NCI-H1105 (cell line): ENCODE data around the gene GPRC5B.

Source experiments
- DNase-seq: peaks from one replicate; lab custom pipeline; 2025; lab: John Stamatoyannopoulos, UW

Gene GPRC5B

DNA sequence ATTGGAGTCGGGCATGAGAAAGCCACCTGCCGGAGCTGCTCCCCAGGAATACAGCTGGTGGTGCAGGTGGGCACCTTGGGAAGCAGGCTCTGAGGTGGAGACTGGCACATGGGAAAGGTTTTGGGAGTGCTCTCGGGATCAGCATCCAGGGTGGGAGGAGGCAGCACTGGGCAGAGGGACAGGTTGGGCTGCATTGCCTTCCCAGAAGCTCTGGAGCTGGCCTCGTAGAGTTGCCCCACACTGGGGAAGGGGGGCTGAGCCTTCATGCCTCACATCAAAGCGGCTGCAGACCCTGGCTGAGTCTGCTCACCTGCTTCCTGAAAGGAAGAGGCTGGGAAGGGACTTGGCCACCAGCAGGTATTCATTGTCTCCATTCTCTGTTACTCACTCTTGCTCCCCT, 13.5 kb upstream of the GPRC5B start:
- no peak for DNase-seq

DNA sequence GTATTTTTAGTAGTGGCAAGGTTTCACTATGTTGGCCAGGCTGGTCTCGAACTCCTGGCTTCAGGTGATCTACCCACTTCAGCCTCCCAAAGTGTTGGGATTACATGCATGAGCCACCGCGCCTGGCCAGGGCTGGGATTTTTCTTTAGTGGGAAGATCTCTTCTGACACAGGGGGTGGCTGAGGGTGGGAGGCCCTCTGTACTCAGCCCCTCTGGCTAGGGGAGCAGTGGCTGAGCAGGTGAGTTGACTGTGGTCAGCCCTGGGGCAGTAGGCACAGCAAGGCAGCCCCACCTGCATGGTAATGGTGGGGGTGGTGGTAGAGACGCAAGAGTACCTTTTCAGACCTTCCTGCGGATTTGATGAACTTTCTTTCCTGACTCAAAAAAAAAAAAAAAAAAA, 12.3 kb upstream of the GPRC5B start:
- no peak for DNase-seq

DNA sequence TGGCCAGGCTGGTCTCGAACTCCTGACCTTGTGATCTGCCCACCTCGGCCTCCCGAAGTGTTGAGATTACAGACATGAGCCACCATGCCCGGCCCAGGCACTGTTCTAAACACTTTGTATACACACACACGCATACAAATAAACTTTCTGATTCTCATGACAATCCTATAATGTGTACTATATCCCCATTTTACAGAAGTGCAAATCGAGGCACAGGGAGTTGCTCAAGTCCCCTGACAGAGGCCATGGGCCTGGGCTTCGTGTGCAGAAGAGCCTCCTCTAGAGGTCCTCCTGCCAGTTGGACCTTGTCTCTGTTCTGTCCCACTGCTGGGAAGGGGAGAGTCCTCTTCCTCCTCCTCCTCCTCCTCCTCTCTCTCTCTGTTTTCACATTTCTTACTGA, 9.9 kb upstream of the GPRC5B start:
- DNase-seq, result no peak

DNA sequence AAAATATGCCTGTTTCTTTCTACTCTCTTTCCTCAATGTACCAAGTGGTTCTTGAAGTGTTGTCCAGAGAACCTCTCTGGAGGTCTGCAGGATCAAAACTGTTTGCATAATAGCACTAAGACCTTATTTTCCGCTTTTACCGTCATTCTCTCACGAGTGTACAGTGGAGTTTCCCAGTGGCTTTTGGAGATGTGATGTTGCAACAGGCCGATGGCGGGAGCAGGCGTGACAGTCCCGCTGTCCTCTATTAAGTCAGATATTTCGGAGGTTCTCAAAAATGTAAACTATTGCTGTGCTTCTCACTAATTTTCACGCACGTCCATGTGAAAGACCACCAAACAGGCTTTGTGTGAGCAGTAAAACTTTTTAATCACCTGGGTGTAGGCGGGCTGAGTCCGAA, 8.3 kb upstream of the GPRC5B start:
- DNase-seq, result no peak

DNA sequence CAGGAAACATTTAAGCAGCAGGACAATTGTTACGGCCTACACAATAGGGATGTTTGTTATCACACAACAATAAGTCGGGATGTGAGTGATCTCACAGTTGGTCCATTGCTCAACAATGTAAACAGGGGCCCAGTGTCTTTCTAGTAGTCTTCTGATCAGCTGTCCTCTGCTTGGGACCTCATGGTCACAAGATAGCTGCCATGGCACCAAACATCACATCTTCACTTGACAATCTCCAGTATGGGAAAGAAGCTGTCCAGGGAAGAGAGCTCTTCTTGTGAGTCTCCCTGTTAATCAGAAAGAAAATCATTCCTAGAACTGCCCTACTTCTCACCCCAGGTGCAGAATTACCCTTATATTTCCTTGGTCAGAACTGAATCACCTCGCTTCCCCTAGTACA, 6.3 kb upstream of the GPRC5B start:
- no peak for DNase-seq

DNA sequence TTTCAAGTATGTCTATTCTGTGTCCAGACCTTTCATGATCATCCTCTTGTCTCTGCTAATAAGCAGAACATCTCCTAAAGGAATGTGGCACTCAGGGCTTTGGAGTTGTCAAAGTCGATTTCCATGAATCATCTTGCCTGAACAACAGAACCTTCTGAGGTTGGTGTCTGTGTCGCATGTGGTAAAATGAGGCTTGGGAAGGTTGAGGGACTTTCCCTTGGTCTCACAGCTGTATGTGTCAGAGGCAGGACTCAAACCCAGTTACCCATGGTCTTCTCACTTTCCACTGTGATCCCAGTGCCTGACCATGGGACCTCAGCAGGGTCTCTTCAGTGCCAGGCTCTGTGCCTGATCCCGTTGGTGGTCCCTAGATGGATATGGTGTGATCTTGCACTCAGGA, 4.2 kb upstream of the GPRC5B start:
- no peak for DNase-seq

DNA sequence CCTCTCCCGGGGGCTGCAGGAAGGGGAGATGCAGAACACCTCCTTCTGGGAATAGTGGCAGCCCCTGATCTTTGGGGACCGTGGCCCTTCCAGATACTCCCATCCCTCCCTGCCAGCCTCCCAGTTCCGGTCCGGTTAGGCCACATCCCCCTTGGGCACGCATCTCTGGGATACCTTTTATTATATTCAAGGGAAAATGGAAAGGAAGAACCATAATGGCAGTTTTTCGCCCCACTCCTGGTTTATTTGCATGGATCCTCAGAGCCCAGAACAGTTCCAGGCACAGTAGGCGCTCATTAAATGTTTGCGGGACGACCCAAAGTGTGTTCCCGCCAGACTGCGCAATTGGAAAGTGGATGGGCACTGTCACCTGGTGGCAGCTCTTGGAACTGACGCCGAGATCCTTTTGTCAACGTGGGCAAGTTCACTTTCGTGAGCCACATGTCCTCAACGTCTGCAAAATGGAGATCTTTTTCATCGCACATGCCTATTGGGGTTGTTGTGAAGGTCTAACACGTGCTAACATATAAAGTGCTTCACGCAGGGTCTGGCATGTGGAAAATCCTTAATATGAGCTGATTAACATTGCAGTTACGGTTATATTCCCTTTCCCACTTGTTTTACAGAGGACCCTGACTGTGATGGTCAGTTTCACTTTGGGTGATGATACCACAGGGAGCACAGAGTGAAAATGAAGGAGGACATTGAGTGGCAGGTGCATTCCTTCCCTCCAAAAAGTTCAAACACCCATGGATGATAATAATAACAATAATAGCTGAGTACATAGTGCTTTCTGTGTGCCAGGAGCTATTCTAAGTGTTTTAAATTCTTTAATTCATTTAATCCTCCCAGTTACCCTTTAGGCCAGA, 1.7 kb upstream of the GPRC5B start:
- DNase-seq, result peak; percentile 26

DNA sequence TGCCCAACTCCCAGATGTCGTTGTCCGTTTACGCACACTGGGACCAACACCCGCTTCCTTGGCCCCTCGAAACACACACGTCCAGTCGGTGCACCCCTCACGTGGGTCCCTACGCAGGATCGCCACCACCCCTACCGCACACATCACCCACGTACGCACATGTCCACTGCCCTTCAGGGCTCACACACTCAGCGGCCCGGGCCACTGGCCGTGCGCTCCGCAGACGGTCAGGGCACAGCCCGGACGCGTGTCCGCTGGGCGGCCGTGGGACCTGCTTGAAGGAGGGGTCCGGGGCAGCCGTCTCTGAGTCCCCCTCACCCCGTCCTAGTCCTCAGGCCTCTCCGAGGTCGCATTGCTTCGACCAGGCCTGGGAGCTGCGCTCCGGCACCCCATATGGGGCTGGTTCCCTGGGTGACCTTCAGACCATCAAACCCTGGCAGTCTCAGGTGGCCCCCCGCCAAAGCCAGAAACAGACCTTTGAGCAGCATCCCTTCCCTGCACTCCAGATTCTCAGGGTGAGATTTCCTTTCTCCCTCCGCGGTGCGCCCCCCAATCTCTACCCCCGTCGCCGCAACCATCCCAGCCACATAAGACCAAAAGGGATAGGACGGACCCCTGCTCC, 914 bp upstream of the GPRC5B start:
- DNase-seq, result no peak

DNA sequence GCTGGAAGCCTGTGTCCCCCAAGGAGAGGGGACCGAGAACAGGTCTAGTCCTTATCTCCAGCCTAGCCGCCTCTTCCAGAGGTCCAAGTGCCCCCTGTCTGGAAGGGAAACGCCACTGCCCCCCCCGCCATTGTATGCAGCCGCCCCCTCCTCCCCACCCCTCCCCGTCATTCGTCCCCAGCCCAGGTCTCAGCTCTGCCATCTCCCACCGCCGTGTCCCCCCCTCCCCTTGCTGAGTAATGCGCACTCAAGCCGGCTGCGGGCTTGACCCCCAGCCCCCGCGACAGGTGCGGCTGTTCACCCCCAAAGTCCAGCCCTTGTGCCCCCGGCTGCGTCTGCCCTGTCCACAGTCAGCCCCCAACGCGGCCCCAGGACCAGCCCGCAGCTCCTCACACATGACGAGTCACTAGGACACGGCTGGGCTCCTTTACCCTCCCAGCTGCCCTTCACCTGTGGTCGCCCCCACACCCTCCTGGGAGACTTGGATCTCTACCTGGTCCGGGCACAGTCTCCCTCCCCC, 622 bp downstream of the GPRC5B start:
- no peak for DNase-seq

DNA sequence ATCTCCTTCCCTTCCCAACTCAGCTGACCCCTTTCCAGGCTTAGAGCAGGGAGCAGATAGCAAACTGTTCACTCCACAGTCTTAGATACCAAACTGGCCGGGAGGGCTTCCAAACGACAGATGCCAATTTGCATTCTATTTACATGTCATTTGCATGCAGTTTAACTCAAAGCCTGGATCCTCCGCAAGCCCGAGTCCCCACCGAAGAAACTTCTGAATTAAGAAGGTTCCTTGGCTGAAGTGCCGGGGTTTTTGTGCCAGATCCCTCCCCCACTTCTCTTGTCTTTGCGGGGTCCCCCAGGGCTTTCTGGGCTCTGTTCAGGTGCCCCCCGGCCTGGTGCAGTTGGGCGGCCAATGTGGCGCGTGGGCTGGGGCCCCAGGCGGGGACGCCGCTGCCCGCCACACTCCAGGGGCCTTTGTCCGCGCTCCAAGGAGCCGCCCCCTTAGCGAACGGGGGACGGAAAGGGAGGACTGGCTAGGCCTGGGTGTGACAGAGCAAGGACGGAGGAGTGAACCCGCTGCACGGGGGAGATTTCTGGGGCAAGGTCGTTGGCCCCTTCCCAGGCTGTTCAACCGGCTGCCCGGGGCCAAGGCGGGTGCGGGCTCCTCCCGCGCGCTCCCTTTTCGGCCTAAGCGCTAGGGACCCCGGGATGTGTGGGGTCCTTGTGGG, 1.2 kb downstream of the GPRC5B start:
- DNase-seq, result peak; percentile 7

DNA sequence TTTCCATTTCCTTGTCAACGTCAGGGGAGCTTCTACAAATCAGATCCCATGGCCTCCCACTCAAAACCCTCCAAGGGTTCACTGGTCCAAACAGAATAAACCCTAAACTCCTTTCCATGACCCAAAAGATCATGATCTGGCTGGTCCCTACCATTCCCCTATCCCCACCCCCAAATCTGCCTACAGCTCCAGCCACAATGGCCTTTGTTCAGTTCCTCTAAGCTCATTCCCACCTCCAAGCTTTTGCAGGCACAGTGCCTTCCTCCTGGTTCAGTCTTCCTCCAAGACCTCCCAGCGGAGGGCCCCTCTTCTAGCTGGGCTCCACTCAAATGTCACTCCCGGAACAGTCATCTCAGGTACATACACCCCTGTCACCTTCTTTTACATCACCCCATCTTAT, 2.0 kb downstream of the GPRC5B start:
- no peak for DNase-seq

DNA sequence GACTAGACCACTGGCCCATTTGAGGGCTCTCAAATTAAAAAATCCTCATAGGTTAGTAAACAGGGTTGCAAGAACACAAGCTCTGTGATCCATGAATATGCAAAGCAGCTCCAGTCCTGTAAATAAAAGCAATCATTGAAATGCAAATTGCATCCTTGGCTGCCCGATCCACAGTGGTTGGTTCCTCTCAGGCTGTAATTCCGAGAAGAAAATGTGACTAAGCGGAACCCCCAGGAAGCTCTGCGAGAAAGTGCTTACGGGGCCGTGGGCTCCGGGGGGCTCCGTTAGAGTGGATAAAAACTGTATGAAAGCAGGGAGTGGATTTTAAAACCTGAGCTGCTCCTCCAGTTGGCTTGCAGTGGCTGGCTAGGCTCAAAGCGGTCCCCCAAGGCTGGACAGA, 2.5 kb downstream of the GPRC5B start:
- DNase-seq, result no peak

DNA sequence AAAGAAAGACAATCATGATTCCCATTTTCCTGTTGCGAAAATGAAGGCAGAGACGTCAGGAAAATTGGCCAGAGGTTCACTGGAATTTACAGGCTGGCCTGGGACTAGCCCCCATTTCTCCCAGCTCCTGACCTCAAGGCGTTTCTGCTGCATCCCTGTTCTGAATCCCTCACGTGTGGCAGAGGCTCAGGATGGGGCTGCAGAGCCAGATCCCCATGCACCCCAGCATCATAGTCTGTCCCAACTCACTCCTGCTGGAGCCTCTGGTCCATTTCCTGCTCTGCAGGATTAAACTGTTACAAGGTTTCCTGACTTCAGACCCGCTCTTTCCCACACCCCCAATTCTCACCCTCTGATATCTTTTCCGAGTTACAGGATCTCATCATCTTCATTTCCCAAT, 2.9 kb downstream of the GPRC5B start:
- no peak for DNase-seq

DNA sequence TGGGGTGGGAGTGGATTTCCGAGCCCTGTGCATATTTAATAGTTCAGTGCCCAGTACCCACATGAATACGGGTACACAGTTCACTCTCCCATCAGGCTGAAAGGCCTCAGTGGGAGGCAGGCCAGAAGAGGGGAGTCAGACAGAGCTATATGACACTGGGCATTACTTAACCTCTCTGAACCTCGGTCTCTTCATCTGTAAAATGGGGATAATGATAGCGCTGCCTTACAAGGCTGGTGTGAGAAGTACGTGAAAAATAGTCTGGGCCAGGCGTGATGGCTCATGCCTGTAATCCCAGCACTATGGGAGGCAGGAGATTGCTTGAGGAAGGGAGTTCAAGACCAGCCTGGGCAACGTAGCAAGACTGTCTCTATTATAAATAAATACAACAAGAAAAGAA, 3.6 kb downstream of the GPRC5B start:
- no peak for DNase-seq

DNA sequence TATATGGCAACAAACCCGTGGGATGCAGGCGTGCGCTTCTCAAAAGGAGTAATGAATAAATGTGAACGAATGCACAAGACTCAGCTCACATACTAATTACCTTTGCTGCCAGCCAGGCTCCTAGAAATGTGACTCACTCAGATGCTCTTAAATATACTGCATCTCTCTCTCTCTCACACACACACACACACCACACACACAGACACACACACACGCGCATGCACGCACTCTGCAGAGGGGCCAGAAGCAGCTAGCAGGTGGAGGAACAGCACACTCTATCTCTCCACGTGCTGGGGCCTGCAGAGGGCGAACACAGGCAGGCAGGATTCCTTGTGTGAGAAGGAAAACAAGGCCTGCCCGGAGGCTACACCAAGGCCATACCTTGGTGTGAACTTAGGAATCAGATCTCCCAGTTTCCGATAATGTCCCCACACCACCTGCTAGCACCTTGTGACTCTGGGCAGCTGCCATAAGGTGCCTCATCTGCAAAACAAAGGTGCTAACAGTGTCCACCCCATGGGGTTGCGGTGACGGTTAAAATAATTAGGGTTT, 5.3 kb downstream of the GPRC5B start:
- peak; percentile 27 for DNase-seq

DNA sequence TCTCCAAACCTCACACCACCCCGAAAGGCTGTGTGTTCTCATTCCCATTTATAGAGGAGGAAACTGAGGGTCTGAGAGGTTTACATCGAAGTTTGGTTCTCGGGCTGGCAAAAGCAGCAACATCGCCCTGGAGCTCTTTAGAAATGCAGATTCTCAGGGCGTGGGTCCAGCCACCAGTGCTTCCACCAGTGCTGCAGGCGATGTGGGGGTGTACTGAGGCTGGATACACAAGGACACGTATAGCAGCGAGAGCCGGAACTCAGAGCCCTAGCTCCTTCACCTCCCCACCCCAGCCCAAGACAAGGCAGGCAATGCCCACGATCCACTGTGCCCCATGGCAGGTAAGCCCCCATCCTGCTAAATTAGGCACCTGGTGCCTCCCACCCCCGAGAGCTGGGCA, 5.9 kb downstream of the GPRC5B start:
- DNase-seq, result no peak

DNA sequence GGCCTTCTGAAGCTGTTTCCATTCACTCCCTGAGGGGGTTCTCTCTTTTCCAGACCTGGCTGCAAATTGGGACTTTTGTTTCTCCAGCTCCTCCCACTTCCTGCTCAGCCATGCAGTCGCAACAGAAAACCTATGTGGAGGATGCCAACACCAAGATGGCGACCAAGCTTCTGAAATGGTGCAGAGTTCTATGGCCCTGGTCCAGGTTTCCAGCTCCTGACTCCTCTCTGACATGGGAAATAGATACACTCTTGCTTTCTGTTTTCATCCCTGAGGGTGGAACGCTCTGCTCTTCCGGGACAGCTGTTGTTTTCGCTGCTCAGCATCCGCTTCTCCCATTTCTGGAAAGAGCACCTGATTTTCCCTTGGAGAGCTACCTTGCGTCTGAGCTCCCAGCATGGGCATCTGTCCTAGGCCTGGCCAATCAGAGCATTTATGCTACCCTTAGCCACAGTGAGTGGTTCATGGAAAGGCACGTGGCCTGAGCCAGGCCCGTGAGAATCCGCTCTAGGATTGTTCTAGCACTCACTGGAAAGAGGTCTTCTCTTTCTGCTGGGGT, 8.1 kb downstream of the GPRC5B start:
- DNase-seq, result no peak

DNA sequence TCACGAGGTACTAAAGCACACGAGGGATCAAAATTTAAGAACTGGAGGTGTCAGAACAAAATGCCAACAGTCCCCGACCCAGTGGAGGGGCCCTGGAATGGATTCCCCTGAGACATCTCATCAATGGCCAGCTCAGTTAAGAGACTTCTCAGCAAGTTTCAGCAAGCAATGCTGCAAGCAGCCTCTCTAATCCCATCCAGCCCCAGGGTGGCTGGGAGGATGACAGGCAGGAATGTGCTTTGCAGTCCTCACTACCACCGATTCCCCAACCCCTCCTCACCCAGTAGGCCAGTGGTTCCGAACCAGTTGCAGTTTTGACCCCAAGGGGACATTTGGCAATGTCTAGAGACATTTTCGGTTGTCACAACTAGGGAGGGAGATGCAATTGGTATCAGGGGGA, 8.7 kb downstream of the GPRC5B start:
- no peak for DNase-seq

DNA sequence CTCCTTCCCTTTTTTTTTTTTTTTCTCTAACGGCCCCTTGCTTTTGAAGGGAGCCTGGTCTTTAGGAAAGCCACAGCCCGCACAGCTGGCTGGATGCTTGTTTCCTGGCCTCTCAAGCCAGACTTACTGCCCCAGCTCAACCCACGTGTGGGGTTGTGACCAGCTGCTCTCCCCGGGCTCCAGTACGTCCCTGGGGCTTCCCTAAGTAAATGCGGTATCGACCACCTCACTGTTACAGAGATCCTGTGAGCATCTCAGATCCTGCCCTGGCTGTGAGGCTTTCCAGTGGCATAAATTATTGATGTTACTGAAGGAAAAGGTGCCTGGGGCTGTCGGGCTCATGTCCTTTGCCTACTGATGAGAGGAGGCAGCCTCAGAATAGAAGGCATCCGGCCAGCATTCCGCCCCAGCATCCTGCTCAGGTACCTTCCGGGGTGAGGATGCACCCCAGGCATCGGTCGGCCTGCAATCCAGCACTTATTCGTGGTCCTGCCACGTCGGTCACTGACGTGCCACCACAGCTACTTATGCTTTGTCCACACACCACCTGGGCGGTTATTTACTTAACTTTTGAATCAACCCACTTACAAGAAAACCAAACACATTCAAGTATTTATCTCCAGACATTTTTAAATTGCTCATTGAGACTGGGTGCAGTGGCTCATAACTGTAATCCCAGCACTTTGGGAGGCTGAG, 9.6 kb downstream of the GPRC5B start:
- no peak for DNase-seq

DNA sequence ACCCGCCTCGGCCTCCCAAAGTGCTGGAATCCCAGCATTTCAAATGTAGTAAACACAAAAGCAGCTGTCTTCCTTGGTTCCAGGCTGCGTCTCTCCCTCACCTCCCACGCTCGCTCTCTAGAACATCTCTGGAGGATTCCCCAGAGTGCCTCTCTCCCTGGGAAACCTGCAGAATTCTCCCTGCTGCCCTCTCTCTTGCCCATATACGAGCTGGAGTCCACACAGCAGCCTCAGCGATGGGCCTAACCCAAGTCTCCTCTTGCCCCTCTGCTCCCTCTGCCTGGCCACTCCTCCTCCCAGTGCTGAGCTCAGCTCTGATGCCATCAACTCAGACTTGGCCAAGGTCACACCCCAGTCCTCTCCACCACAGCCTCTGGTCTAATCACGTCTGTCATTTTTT, 10.6 kb downstream of the GPRC5B start:
- no peak for DNase-seq

DNA sequence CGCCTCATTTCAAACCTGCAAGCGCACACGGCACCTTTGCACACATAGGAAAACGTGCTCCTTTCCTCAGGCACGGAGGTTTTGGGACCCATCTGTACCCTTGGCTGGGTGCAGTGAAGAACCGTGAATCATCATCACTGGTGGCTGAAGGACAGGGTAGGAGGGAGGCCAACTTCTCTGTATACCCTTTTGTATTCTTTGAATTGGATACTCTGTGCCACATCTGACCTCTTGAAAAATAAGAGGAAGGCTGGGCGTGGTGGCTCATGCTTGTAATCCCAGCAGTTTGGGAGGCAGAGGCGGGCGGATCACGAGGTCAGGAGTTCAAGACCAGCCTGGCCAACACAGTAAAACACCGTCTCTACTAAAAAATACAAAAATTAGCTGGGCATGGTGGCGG, 11.7 kb downstream of the GPRC5B start:
- DNase-seq, result no peak
